ENCODE data around the gene HIRA. TPM values are rescaled to one million over a fixed set of nuclear protein-coding genes. Genes with fewer than 3 reads are reported as not detected.

Gene HIRA
- total and polyA plus RNA-seq, 9 of the 15 experiments (the other 6 are each of a cell fraction or from before 2014, with no cell fraction given), result 0.96 to 132 (median 58.4) TPM

DNA sequence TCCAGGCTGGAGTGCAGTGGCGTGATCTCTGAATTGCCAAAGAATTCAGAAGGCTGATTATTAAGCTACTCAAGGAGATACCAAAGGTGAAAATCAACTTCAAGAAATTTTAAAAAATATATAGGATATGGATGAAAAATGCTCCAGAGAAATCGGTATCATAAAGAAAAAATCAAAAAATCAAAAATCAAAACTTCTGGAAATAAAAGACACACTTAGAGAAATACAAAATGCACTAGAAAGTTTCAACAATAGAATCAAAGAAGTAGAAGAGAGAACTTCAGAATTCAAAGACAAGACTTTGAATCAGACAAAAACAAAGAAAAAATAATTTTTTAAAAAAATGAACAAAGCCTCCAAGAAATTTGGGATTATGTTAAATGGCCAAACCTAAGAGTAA, 94.4 kb downstream of the HIRA start (continued):
- TF ChIP-seq DNMT1 (IDR thresholded peaks at IDR 0.05) (no peak), SP1 (CRISPR knock-in tag; IDR thresholded peaks at IDR 0.05) (no peak), RAD51 (IDR thresholded peaks at IDR 0.05; ENCODE audit: borderline replicate concordance, low read depth) (no peak), RBBP5 (IDR thresholded peaks at IDR 0.05; ENCODE audit: borderline replicate concordance, insufficient read depth, low read length, poor library complexity, severe bottlenecking) (no peak), ERF (CRISPR knock-in tag; IDR thresholded peaks at IDR 0.05) (no peak), HCFC1 (IDR thresholded peaks at IDR 0.05; ENCODE audit: low read depth, low read length) (no peak), ZNF140 (CRISPR knock-in tag; IDR thresholded peaks at IDR 0.05) (no peak), ZFP1 (CRISPR knock-in tag; IDR thresholded peaks at IDR 0.05) (no peak), POLR3A (IDR thresholded peaks at IDR 0.05; ENCODE audit: borderline replicate concordance, extremely low read depth, insufficient read depth, insufficient read length) (no peak), SRSF7 (optimal IDR thresholded peaks at IDR 0.05; ENCODE audit: low read depth, low read length) (no peak), SAP30 (IDR thresholded peaks at IDR 0.05; ENCODE audit: borderline replicate concordance, insufficient read depth, low read depth, low read length, poor library complexity, severe bottlenecking) (no peak), TRIM28 (IDR thresholded peaks at IDR 0.05) (peak; percentile 98)
- TF ChIP-seq, protein P1, sequence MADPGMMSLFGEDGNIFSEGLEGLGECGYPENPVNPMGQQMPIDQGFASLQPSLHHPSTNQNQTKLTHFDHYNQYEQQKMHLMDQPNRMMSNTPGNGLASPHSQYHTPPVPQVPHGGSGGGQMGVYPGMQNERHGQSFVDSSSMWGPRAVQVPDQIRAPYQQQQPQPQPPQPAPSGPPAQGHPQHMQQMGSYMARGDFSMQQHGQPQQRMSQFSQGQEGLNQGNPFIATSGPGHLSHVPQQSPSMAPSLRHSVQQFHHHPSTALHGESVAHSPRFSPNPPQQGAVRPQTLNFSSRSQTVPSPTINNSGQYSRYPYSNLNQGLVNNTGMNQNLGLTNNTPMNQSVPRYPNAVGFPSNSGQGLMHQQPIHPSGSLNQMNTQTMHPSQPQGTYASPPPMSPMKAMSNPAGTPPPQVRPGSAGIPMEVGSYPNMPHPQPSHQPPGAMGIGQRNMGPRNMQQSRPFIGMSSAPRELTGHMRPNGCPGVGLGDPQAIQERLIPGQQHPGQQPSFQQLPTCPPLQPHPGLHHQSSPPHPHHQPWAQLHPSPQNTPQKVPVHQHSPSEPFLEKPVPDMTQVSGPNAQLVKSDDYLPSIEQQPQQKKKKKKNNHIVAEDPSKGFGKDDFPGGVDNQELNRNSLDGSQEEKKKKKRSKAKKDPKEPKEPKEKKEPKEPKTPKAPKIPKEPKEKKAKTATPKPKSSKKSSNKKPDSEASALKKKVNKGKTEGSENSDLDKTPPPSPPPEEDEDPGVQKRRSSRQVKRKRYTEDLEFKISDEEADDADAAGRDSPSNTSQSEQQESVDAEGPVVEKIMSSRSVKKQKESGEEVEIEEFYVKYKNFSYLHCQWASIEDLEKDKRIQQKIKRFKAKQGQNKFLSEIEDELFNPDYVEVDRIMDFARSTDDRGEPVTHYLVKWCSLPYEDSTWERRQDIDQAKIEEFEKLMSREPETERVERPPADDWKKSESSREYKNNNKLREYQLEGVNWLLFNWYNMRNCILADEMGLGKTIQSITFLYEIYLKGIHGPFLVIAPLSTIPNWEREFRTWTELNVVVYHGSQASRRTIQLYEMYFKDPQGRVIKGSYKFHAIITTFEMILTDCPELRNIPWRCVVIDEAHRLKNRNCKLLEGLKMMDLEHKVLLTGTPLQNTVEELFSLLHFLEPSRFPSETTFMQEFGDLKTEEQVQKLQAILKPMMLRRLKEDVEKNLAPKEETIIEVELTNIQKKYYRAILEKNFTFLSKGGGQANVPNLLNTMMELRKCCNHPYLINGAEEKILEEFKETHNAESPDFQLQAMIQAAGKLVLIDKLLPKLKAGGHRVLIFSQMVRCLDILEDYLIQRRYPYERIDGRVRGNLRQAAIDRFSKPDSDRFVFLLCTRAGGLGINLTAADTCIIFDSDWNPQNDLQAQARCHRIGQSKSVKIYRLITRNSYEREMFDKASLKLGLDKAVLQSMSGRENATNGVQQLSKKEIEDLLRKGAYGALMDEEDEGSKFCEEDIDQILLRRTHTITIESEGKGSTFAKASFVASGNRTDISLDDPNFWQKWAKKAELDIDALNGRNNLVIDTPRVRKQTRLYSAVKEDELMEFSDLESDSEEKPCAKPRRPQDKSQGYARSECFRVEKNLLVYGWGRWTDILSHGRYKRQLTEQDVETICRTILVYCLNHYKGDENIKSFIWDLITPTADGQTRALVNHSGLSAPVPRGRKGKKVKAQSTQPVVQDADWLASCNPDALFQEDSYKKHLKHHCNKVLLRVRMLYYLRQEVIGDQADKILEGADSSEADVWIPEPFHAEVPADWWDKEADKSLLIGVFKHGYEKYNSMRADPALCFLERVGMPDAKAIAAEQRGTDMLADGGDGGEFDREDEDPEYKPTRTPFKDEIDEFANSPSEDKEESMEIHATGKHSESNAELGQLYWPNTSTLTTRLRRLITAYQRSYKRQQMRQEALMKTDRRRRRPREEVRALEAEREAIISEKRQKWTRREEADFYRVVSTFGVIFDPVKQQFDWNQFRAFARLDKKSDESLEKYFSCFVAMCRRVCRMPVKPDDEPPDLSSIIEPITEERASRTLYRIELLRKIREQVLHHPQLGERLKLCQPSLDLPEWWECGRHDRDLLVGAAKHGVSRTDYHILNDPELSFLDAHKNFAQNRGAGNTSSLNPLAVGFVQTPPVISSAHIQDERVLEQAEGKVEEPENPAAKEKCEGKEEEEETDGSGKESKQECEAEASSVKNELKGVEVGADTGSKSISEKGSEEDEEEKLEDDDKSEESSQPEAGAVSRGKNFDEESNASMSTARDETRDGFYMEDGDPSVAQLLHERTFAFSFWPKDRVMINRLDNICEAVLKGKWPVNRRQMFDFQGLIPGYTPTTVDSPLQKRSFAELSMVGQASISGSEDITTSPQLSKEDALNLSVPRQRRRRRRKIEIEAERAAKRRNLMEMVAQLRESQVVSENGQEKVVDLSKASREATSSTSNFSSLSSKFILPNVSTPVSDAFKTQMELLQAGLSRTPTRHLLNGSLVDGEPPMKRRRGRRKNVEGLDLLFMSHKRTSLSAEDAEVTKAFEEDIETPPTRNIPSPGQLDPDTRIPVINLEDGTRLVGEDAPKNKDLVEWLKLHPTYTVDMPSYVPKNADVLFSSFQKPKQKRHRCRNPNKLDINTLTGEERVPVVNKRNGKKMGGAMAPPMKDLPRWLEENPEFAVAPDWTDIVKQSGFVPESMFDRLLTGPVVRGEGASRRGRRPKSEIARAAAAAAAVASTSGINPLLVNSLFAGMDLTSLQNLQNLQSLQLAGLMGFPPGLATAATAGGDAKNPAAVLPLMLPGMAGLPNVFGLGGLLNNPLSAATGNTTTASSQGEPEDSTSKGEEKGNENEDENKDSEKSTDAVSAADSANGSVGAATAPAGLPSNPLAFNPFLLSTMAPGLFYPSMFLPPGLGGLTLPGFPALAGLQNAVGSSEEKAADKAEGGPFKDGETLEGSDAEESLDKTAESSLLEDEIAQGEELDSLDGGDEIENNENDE (IDR thresholded peaks at IDR 0.05; ENCODE audit: low read depth, low read length), result no peak
- TF ChIP-seq, protein P2, sequence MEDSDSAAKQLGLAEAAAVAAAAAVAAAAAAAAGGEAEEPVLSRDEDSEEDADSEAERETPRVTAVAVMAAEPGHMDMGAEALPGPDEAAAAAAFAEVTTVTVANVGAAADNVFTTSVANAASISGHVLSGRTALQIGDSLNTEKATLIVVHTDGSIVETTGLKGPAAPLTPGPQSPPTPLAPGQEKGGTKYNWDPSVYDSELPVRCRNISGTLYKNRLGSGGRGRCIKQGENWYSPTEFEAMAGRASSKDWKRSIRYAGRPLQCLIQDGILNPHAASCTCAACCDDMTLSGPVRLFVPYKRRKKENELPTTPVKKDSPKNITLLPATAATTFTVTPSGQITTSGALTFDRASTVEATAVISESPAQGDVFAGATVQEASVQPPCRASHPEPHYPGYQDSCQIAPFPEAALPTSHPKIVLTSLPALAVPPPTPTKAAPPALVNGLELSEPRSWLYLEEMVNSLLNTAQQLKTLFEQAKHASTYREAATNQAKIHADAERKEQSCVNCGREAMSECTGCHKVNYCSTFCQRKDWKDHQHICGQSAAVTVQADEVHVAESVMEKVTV (CRISPR knock-in tag; IDR thresholded peaks at IDR 0.05), result no peak
